UCSD-AML1 (cell line): ENCODE measurements around the gene ZNF428.

Source experiments
- DNase-seq: peaks from one replicate; lab custom pipeline; 2025; ENCODE audit not compliant: unreplicated experiment; lab: John Stamatoyannopoulos, UW

The ZNF428 gene

DNA sequence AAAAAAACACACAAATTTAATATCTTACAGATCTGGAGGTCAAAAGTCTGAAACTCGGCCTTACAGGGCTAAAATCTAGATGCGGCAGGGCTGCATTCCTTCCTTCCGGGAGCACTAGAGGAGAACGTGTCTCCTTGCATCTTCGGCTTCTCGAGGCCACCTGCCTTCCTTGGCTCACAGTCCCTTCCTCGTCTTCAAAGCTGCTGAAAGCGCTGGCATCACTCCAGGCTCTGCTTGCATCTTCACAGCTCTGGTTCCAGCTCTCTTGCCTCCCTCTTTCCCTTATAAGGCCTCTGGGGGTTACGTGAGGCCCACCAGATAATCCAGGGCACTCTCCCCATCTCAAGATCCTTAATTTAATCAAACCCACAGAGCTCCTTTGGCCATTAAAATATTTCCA is 54.6 kb downstream of the ZNF428 start:
- DNase-seq: no peak

DNA sequence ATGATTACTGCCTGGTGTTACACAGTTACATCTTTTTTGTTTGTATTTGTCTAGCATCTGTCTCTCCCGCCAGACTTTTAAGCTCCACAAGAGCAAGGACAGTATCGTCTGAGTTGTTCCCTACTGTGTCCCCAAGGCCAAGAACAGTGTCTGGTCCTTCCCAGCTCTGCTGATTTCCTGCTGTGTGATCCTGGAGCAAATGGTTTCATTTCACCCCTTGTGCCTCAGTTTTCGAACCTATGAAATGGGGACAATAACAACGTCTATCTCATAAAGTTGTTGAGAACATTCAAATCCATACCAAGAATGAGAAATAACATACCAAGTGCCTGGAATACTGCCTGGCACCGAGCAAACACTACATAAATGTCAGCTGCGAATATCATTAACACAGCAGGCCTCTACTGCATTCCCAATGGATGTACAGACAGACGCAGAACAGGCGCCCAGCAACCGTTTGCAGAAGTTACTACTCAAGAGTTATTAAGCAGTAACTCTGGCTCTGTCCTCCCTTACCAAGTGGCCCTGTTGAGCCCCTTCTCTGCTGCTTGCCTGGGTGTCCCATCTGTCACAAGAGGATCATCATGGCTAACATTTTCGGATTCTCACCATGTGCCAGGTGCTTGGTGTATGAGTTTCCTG is 55.5 kb downstream of the ZNF428 start:
- no peak for DNase-seq

DNA sequence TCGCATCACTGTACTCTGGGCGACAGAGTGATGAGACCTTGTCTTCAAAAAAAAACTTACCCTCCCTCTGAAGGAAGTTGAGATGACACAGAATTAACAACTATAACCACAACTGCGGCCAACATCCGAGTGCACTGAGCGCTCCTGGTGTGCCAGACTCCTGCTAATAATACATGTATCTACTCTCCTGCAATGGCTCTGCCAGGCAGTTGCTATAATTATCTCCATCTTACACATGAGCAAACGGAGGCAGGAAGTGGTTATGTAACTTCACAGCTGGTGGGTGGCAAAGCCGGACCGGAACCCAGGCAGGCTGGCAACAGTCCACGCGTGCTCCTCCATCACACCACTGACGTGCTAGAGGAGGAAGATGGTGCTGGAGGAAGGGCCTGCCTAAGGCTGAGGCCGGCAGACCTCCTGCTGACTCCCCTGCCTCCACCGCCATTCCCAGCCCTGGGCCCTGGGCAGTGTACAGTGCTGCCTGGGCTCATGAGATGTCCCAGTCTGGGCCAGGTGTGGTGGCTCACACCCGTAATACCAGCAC is 56.7 kb downstream of the ZNF428 start:
- DNase-seq: peak; percentile 90

DNA sequence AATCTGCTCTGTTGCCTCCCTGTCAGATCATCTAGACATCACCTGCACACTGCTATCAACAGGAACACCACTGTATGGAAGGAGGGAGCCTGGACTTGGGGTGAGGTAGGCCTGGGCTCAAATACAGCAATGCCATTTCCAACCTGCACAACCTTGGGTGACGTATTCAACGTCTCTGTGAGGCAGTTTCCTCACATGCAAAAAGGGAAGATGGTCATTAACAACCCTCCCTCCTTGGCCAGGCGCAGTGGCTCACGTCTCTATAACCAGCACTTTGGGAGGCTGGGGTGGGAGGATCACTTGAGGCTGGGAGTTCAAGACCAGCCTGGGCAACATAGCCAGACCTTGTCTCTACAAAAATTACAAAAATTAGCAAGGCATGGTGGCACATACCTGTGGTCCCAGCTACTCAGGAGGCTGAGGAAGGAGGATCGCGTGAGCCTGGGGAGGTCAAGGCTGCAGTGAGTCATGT is 57.2 kb downstream of the ZNF428 start:
- DNase-seq: no peak

DNA sequence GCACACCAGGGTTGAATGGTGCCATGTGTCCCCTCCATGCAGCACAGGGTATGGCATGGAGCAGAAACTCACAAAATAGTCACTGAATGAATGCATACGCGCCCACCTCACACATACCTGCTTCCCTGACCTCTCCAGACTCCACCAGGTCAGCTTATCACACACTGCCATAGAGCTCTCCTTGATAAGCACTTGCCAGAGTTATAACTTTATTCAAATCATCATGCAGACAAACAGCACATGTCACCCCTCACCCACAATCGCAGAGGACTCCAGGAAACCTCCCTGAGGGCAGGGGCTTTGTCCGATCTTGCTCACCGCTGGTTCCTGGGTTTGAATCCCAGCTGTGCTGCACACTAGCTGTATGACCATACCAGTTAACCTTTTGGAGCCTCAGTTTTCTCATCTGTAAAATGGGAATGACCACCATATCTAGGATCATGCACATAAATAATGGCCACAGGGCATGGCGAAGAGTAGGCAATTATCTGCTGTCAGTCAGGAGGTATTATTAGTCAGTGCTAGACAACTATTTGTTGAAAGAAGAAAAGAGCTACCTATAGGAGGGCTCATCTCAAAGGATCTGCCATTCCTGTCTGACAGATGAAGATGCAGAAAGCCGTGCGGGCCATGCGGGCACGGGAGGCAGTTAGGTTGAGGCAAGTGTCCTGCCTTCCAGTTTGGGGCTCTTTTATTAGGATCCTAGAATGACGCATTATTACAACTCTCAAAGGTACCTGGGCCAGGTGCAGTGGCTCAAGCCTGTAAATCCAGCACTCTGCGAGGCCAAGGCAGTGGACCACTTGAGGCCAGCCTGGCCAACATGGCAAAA is 58.1 kb downstream of the ZNF428 start:
- no peak for DNase-seq

DNA sequence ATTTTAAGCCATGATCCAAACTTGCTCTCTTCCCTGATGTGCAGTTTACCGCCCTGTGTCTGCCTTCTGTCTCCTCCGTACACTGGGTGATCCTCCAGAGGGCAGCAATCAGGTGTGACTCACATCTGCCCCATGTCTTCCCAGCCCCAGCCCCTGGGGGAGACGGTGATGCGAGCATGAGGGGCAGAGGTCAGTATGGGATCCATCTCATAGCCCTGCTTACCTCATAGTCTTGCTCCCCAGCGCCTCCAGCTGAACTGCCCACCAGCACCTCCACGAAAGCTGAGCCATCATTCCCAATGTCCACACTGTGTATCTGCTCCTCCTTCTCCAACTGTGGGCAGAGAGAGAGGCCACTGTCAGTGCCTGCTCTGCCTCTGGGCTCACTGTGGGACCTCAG is 58.7 kb downstream of the ZNF428 start:
- DNase-seq: peak; percentile 16
